OCI-M2 (cell line): ENCODE data around the gene CSTPP1.
"Not testable (repeated sequence)": the region's sequence is repeated elsewhere in the genome, so short reads cannot be mapped to it uniquely, and the experiment has no call there.

Experiments
- DNase-seq: peaks from one replicate; lab custom pipeline; 2025; ENCODE audit not compliant: unreplicated experiment; lab: John Stamatoyannopoulos, UW

CSTPP1 gene

DNA sequence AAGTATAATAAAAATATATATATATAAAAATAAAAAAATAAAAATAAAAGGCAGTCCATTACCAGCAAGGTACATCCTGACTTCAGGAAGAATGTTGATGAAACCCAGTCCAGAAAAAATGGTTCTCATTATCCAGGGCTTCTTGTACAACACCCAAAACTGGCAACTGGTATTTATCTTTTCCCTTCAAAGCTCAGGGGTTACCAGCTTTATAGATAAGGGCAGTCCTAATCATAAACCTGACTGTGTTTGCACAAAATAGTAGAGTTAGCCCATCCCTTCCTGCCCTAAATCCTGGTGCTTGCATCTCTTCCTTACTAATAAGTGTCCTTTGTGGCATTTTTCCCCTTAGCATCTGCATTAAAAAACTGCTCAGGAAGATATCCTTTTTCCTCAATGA is 97.5 kb downstream of the CSTPP1 start:
- no peak for DNase-seq

DNA sequence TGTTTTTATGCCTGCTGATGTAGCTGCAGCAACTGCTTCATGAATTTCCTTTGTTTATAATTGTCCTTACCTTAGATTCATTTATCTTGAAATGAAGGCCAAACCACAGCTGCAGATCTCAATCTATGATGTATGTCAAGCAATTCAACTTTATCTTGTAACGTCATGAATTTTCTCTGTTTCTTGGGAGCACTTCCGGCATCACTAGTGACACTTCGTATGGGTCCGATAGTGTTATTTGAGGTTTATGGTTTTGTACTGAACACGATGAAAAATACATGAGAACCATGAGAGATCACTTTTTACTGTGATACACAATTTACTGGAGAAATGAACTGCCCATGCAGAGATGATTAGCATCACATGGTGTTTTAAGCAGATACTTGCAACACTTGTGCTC is 98.5 kb downstream of the CSTPP1 start:
- DNase-seq, result no peak

DNA sequence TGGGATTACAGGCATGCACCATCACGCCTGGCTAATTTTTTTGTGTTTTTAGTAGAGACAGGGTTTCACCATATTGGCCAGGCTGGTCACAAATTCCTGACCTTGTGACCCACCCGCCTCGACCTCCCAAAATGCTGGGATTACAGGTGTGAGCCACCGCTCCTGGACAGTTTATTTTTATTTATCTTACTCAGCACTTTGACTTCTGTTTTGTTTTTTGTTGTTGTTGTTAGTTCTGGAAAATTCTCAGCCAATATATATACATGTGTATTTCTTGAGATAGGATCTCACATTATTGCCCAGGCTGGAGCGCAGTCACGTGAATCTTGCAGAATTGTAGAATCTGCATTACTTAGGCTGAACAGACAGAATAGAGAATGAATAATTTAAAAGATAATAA is 107.6 kb downstream of the CSTPP1 start:
- no peak for DNase-seq

DNA sequence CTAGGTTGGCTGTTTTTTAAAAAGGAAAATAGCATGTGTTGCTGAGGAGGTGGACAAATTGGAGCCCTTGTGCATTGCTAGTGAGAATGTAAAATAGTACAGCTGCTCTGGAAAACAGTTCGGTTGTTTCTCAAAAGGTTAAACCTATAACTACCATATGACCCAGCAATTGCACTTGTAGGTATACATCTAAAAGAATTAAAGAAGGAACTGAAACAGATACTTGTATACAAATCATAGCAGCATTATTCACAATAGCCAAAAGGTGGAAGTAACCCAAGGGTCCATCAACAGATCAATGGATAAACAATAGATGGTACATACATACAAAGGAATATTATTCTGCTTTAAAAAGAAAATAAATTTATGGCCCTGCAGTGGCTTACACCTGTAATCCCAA is 111.4 kb downstream of the CSTPP1 start:
- DNase-seq, result no peak

DNA sequence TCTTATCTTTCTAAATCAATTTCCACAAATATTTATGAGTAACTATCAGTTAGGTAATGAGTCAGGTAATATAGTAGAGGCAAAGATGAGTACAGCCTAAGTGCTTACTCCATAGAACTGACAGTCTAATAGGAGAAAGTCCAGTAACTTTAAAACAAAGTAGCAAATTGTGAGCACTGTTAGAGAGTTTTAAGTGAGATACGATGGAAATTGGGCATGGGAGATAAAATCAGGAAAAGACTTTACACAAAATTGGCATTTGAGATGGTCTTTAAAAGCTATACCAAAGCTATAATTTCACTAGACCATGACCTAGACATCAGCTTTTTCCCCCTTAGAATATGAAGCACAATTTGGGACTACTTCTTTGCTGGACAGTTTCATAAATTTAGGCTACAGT is 113.7 kb downstream of the CSTPP1 start:
- DNase-seq, result no peak

DNA sequence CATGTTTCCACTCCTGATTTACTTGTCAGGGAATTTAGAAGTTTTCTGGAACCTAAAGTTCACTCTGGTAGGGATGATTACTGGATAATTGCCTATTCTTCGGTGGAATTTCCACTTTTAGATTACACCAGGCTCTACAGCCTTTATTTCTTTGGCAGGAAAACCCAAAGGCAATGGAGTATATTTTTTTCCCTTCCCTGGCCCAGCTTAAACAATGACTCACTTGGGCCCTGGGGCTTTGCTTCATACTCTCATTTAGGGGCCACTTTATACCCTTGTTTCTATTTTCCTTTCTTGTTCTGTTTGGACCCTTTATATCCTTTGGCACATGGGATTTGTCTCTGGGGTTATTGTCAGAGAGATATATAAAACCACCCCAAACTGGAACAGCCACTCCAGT is 114.7 kb downstream of the CSTPP1 start:
- no peak for DNase-seq

DNA sequence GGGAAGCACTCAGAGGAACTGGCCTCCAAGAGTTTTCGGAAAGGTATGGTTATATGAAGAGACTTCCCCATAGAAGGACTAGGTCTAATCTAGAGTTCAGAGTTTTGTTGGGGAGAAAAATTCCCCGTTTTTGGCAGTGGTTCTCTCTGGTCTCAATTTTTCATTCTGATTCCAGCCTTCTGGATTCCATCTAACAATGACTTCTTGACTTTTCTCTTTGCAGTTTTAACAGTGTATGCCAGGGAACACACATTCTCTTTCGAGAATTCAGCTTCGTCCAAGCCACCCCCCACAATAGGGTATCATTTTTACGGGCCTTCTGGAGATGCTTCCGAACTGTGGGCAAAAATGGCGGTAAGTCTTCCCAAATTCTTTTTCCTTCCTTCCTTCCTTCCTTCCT is 115.6 kb downstream of the CSTPP1 start:
- no peak for DNase-seq

DNA sequence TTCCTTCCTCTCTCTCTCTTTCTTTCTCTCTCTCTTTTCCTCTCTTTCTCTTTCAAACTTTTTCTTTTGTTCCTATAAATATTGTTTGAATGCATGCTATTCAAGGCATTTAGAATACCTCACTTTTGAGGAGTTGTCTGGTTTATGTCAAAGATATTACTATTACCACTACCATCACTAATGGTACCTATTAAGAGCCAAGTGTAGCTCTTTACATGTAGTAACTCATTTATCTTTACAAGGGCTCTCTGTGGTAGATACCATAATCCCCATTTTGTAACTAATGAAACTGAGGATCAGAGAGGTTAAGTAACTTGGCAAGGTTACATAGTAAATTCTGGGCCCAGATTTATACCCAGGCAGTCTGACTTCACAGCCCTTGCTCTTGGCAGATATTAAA is 116.0 kb downstream of the CSTPP1 start:
- DNase-seq, result no peak

DNA sequence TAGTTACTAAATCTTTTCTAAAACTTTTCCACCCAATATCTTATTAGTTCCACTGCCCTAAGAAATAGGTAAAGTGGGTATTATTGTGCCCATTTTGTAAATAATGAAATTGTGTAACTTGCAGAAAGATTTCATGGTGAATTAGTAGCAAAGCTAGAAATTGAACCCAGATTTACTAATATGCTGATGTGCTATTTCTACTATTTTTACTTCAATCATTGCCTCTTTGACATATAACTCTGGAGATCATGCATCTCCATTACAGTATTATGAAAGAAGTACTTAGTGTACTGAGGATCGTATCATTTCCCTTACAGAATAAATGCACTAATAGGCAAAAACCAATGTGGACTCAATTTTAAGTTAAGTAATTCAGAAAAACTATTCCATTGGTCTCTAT is 119.0 kb downstream of the CSTPP1 start:
- no peak for DNase-seq

DNA sequence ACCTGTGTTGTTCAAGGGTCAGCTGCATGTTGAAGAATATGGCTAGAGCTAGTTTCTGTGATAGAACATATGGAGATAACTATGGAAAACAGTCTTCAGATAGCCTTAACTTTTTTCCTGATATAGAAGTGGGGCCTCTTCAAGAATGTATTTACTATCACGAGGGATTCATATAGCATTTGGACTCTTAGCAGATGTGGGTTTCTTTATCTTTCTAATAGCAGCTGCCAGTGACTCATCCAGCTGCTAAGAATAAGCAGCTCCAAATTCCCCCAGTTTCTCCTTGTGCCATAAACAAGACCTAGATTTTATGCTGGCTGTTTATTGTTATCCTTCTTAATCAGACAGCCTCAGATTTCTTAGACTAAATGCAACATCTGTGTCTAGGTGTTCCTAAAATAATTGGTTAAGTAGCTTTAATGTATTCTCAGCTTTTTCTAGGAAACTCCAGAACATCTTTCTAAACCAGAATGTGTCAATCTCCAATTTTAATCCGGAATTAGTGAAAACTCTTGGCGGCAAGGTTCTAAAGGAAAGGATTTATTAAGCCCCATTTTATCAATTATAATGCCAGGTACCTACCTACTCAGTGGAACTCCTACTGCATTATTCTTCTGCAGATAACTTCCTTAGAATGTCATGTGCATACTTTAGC is 119.8 kb downstream of the CSTPP1 start:
- DNase-seq, result no peak

DNA sequence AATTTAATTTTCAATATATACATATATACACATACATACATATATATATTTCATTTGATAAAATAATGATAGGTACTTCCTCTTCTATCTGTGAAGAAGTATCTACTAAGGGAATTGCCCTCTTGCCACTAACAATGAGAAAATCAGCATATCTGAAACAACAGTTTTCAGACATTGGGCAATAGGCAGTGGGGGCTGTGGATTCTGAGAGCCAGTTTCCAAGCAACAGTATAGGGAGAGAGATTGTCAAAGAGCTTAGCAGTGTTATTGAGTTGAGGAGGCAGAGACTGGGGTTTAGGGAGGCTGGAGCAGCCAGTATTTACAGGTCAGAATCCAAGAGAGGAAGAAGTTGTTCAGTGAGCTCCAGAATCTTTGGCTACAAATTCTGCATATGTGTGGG is 120.8 kb downstream of the CSTPP1 start:
- DNase-seq, result no peak

DNA sequence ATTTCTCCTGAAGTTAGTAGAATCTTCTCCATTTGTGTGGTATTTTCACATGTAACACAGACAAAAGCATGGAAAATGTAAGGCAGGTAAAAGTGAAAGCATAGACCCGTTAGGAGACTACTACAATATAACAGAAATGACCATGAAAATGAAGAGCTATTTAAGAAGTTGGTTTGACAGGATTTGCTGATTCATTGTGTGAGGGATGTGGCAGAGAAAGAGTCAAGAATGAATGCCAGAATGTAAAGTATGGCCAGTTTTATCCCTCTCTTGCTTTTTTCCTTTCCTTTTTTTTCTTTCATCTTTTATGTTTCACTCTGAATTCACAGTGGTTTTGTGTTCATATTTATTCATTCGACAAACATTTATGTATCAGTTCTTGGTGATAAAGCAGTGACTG is 124.2 kb downstream of the CSTPP1 start:
- DNase-seq, result no peak

DNA sequence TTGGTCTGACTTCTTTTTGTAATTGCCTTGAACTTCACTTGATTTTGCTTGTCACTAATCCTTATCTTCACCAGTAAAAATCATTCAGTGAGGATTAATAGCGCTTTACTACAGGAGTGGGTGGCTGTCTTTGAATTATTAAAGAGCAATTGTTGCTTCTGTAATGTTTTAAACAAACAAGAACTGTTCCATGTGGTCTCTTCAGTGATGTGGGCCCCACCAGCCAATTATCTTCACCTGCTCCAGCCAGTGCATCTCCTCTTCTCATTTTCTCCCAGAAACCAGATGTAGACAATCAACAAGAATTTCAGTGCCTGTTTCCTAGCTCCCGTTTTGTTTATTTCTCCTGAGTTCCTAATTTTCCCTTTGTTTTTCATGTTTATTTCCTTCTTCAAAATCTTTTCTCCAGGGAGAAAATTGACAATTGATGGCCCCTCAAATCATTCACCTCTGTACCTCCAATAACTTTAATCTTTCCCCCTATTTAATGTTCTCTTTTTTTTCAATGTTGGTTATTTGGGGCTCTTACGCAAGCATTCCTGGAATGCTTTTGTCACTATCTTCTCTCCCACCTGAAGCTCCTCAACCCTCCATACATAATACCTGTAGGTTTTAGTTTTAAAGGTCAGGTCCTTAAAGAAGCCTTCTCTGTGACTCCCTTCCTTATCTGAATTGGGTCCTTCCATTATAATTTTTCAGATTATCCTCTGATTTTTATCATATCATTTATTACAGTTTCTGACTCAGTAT is 125.0 kb downstream of the CSTPP1 start:
- no peak for DNase-seq

DNA sequence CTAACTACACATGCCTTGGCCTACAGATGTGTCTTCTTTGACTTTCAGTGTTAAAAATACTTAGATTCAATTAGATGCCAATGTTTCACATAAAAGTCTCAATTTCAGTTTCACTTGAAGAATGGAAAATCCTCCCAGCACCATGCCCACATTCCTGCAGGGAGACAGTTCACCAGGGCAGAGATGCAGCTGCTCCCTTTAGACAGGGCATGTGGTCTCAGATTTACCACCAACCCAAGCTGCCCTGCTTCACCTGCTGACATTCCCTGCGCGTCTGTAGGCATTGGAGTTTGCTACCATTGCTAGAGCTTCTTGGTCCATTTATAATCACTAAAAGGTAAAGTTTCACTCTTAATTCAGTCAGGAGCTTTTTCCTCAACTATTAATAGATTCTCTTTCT is 126.2 kb downstream of the CSTPP1 start:
- DNase-seq, result no peak

DNA sequence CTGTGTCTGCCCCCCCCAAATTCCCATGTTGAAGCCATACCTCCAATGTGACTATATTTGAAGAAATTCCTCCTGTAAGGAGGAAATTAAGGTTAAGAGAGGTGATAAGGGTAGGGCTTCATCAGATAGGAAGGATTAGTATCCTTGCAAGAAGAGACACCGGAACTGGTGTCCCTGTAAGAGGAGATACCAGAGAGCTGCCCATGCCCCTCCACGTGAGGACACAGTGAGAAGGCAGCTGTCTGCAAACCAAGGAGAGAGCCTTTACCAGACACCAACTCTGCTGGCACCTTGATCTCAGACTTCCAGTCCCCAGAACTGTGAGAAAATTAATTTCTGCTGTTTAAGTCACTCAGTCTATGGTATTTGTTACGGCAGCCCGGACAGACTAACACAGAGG is 130.8 kb downstream of the CSTPP1 start:
- no peak for DNase-seq

DNA sequence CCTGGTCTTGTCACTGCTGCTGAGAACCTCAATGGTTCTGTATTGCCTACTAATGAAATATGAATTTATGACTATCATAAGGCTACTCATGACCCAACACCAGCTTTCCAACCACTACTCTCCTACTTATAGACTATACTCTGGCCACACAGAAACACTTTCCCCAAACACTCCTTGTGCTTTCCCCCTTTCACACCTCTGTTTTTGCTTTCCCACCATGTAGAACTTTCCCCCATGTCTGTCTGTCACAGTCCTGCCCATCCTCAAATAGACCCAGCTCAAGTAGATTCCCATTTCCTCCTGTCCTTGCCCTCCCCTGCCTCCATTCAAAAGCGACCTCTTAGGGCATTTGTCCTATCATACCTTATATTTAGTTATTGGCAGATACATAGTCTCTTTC is 134.2 kb downstream of the CSTPP1 start:
- no peak for DNase-seq

DNA sequence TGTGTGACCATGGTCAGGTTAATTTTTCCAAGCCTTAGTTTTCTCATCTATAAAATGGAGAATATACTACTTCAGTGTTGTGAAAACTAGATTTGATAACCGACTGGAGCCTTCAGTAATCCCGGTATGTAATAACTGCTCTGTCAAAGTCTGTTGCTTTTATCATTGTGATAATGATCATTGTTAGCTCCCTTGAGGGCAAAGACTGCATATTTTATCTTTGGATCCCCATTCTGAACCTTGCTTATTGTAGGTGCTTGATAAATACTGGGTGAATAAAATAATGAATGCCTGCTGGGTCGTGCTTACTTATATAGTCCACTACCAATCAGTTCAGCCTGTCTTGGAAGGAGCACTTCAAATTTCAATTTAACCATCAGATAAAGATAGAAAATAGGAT is 134.8 kb downstream of the CSTPP1 start:
- no peak for DNase-seq

DNA sequence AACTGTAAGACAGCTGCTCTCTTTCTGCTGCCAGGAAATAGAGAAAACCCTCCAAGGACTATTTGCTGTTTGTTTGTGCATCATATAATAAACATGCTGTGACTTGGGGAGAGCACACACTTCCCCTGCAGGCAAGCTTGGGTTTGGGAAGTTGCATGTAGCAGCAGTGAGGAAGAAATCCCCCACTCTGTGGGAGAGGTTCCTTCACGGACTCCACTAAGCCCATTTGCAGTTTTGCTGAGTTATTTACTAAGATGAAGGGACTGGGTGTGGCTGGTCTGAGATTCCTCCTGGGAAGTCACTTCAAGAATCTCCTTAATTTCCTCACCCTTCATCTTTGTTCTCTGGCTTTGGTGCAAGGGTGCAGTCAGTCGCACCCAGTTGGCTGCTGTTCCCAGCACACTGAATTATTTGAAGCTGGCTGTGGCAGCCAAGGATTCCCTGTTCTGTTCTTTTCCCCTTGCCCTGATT is 135.3 kb downstream of the CSTPP1 start:
- DNase-seq, result no peak

DNA sequence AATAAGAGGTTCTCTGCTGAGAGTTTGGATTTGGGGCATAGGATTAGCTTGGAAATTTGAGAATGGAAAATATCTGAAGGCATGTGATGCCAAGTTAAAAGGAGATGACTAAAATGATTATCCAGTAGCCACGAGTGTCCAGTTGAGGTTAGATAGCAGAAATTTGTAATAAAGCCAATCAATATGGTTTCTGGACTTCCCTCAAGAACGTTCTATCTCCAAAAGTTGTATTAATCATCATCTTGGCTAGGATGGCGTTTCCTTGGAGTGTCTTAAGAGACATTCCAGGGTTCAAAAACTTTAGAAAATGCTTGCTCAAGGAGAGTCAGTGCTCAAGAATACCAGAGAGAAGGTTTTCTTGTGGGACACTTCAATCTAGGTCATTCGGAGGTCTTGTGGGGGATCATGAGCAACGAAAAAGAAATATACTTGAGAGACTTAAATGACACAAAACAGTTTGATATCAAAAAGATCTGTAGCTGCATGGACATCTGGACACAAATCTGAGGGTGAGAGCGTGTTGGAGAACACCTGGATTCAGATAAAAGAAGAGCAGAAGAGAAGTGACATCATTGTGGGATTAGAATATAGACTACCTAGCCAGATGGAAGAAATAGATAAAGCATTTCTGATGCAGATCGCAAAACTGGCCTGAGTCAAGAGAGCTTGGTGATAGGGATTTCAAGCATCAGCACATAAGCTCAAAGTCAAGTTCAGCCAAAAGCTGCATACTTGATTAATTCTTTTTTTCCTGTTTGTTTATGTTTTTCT is 142.4 kb downstream of the CSTPP1 start:
- DNase-seq, result no peak

DNA sequence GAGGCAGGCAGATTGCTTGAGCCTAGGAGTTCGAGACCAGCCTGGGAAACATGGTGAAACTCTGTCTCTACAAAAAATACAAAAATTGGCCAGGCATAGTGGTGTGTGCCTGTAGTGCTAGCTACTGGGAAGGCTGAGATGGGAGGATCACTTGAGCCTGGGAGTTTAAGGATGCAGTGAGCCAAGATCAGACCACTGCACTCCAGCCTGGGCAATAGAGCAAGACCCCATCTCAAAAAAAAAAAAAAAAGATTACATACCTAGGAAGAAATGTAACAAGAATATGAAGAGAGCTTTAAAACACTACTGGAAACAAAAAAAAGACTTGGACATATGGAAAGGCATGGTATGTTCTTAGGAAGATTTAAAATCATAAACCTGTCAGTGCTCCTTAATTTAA is 144.2 kb downstream of the CSTPP1 start:
- DNase-seq, result not testable (repeated sequence)

DNA sequence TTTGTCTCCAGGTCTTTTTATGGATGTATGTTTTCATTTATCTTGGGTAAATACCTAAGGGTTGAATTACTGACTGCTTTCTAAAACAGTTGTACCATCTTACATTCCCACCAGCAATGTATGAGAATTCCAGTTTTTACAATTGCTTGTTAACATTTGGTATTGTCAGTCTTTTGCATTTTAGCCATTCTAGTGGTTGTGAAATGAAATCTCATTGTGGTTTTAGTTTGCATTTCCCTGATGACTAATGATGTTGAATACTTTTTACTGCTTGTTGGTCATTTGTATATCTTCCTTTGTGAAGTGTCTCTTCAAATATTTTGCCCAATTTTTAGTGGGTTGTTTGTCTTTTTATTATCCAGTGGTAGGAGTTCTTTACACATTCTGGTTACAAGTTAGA is 147.4 kb downstream of the CSTPP1 start:
- no peak for DNase-seq

DNA sequence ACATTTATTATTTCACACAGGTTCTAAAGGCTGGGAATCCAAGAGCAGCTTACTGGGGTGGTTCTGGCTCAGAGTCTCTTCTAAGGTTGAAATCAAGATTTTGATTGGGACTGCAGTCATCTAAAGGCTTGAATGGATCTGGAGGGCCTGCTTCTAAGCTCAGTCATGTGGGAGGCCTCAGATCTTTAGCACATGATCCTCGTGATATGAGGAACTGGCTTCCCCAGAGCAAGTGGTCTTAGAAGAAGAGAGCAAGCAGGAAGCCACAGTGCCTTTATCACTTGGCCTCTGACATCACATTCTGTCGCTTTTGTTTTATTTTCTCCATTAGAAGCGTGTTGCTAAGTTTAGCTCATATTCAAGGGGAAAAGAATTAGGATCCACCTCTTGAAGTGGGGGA is 151.2 kb downstream of the CSTPP1 start:
- no peak for DNase-seq
